Measurements from ENCODE around the gene POLD3. TPM values are rescaled to one million over a fixed set of nuclear protein-coding genes. Genes with fewer than 3 reads are reported as not detected.

The POLD3 gene
- total RNA-seq, 3 donors from 2014 or later (not counting 1 experiment from before 2014, with no cell fraction given) = 9.4 to 10.6 (median 9.6) TPM

DNA sequence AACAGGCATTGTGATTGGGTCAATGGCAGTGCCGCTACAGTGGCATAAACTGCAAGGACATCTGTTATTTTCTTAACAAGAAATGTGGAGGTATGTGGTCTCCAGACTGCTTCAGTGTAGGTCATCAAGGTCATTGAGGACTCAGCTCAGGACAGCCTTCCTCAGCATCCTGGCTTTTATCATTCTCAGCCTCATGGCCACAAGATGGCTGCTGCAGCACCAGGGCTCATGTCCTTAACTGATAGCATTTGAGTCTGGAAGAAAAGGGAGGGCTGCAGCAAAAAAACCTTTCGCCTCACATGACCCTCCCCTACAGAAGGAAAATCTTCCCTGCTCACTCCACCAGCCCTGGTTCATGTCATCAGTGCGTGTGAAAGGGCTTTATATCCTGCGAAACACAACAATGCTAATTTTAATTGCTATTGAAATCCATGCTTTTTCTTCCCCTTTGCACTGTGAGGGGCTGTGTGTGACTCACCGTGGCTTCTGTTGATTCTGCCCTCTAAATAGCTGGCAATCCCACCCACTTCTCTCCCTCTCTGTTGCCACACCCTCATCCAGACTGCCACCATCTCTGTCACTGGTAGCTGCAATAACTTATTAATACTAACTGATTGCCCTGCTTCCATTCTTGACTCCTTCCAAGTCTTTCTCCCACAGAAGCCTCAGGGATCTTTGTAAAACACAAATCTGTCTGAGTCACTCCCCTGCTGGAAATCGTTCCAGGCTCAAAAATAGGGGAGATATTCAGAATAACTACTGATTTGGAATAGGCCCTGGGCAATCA is 95.0 kb downstream of the POLD3 start:
- peaks cover 3% of the 10 kb centered on the region for H3K4me1 ChIP-seq (ENCODE audit: control insufficient read depth, insufficient read depth, low read length)
- WGBS (ENCODE audit: insufficient coverage) = 77% methylated on average over 6 of the region's 6 CpGs
- H3K9me3 ChIP-seq (ENCODE audit: control insufficient read depth, insufficient read depth, low read length) = no peaks in the 10 kb centered on the region
- no peak overlapping the region for H3K27ac Mint-ChIP-seq
- H3K4me3 Mint-ChIP-seq = no peak overlapping the region
- no peaks in the 10 kb centered on the region for H3K36me3 ChIP-seq (ENCODE audit: control insufficient read depth, insufficient read depth, low read length)
- H3K4me3 ChIP-seq (ENCODE audit: low read length) = no peak overlapping the region
- no peaks in the 10 kb centered on the region for H3K9me3 Mint-ChIP-seq
- TF ChIP-seq, protein P1, sequence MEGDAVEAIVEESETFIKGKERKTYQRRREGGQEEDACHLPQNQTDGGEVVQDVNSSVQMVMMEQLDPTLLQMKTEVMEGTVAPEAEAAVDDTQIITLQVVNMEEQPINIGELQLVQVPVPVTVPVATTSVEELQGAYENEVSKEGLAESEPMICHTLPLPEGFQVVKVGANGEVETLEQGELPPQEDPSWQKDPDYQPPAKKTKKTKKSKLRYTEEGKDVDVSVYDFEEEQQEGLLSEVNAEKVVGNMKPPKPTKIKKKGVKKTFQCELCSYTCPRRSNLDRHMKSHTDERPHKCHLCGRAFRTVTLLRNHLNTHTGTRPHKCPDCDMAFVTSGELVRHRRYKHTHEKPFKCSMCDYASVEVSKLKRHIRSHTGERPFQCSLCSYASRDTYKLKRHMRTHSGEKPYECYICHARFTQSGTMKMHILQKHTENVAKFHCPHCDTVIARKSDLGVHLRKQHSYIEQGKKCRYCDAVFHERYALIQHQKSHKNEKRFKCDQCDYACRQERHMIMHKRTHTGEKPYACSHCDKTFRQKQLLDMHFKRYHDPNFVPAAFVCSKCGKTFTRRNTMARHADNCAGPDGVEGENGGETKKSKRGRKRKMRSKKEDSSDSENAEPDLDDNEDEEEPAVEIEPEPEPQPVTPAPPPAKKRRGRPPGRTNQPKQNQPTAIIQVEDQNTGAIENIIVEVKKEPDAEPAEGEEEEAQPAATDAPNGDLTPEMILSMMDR (IDR thresholded peaks at IDR 0.05) = no peak
- H3K27ac ChIP-seq (ENCODE audit: low read length) = no peak overlapping the region
- DNase-seq (no peak), ATAC-seq (no peak)
- H3K27me3 Mint-ChIP-seq (ENCODE audit: low read depth in 2 of 2) = peaks cover 16 to 24% of the 10 kb centered on the region in 2 donors
- H3K27me3 ChIP-seq (ENCODE audit: control insufficient read depth, insufficient read depth, low read length) = peaks cover 12% of the 10 kb centered on the region
- no peaks in the 10 kb centered on the region for H3K36me3 Mint-ChIP-seq
- intact Hi-C loops (cut with micrococcal nuclease) = no loop called here
- H3K4me1 Mint-ChIP-seq = no peaks in the 10 kb centered on the region

DNA sequence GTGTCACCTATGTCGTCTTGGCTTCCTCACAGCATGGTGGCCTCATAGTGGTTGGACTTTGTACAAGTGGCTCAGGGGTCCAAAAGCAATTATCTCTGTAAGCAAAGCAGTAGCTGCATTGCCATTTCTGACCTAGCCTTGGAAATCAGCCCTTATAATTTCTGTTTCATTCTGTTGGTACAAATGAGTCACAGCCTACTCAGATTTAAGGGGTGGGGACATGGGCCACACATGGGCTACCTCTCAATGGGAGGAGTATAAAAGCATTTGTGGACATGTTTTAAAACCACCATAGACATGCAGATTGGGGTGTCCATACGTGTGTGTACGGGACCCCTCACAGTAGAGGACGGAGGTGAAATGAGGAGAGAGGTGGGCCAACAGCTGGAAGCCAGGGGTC is 97.3 kb downstream of the POLD3 start:
- 97% methylated on average over 4 of the region's 4 CpGs for WGBS (ENCODE audit: insufficient coverage)
- Mint-ChIP-seq H3K27me3 (ENCODE audit: low read depth in 2 of 2) (peaks cover 5 to 30% of the 10 kb centered on the region in 2 donors), H3K4me3 (no peak overlapping the region), H3K36me3 (no peaks in the 10 kb centered on the region), H3K9me3 (no peaks in the 10 kb centered on the region), H3K27ac (no peak overlapping the region), H3K4me1 (no peaks in the 10 kb centered on the region)
- H3K27ac ChIP-seq (ENCODE audit: low read length) = no peak overlapping the region
- peaks cover 3% of the 10 kb centered on the region for H3K27me3 ChIP-seq (ENCODE audit: control insufficient read depth, insufficient read depth, low read length)
- ATAC-seq = no peak
- no peaks in the 10 kb centered on the region for H3K9me3 ChIP-seq (ENCODE audit: control insufficient read depth, insufficient read depth, low read length)
- H3K4me1 ChIP-seq (ENCODE audit: control insufficient read depth, insufficient read depth, low read length) = peaks cover 3% of the 10 kb centered on the region
- intact Hi-C loops (cut with micrococcal nuclease) = no loop called here
- TF ChIP-seq, protein P1 (IDR thresholded peaks at IDR 0.05) = no peak
- DNase-seq = no peak
- no peaks in the 10 kb centered on the region for H3K36me3 ChIP-seq (ENCODE audit: control insufficient read depth, insufficient read depth, low read length)
- H3K4me3 ChIP-seq (ENCODE audit: low read length) = no peak overlapping the region

DNA sequence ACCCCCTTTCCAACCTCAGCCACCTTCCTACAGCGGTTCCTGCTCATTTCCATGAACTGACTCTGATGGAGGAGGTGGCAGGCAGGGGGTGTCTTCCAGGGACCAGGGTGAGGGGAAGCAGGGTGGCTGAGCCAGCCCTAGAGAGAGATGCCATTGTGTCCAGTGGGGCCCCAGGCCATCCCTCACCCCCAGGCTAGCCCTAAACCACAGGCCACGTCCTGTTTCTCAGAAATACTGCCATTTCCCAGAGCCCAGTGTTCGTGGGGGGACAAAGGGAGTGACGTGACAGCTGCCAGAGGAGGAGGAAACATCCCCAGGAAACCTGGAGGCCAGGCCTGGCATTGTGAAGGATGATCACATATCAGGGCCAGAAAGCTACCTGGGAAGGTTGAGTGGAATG is 99.4 kb downstream of the POLD3 start:
- H3K27me3 Mint-ChIP-seq (ENCODE audit: low read depth in 2 of 2) = peaks cover 4 to 14% of the 10 kb centered on the region in 2 donors

More for the DNA sequence above, 99.4 kb downstream of the POLD3 start:
- no peaks in the 10 kb centered on the region for H3K27me3 ChIP-seq (ENCODE audit: control insufficient read depth, insufficient read depth, low read length)
- ATAC-seq = no peak
- Mint-ChIP-seq H3K9me3 (no peaks in the 10 kb centered on the region), H3K4me1 (no peaks in the 10 kb centered on the region), H3K4me3 (no peak overlapping the region), H3K27ac (no peak overlapping the region), H3K36me3 (no peaks in the 10 kb centered on the region)
- H3K4me1 ChIP-seq (ENCODE audit: control insufficient read depth, insufficient read depth, low read length) = peaks cover 1% of the 10 kb centered on the region
- H3K27ac ChIP-seq (ENCODE audit: low read length) = no peak overlapping the region
- no peaks in the 10 kb centered on the region for H3K36me3 ChIP-seq (ENCODE audit: control insufficient read depth, insufficient read depth, low read length)
- intact Hi-C loops (cut with micrococcal nuclease) = no loop called here
- TF ChIP-seq, protein P1 (IDR thresholded peaks at IDR 0.05) = no peak
- no peaks in the 10 kb centered on the region for H3K9me3 ChIP-seq (ENCODE audit: control insufficient read depth, insufficient read depth, low read length)
- DNase-seq = no peak
- 28% methylated on average over 3 of the region's 4 CpGs for WGBS (ENCODE audit: insufficient coverage)
- H3K4me3 ChIP-seq (ENCODE audit: low read length) = no peak overlapping the region

Other genes with a start within 250 kb of the POLD3 start
- 1 to 10 TPM; 4.4 to 8.0 (median 6.6) TPM for gene PGM2L1, start 194.1 kb upstream of the POLD3 start, total RNA-seq
- gene KCNE3, start 125.0 kb upstream of the POLD3 start, total RNA-seq = 1 to 10 TPM in 2 of 3 donors, under 1 TPM in 1; 0.82 to 3.6 (median 1.3) TPM
- gene LIPT2, start 98.9 kb upstream of the POLD3 start, total RNA-seq = 1 to 10 TPM in 2 of 3 donors, under 1 TPM in 1; 0.99 to 4.1 (median 3.1) TPM
- not detected for gene CHRDL2, start 138.8 kb downstream of the POLD3 start, total RNA-seq
- gene RNF169, start 156.3 kb downstream of the POLD3 start, total RNA-seq = 10 to 100 TPM; 29.1 to 39.8 (median 37.9) TPM